ENCODE data around the gene FBXO41. TPM values are rescaled to one million over a fixed set of nuclear protein-coding genes. Genes with fewer than 3 reads are reported as not detected.

The FBXO41 gene
- total RNA-seq, 1 experiment from 2014 or later: 12.1 TPM

DNA sequence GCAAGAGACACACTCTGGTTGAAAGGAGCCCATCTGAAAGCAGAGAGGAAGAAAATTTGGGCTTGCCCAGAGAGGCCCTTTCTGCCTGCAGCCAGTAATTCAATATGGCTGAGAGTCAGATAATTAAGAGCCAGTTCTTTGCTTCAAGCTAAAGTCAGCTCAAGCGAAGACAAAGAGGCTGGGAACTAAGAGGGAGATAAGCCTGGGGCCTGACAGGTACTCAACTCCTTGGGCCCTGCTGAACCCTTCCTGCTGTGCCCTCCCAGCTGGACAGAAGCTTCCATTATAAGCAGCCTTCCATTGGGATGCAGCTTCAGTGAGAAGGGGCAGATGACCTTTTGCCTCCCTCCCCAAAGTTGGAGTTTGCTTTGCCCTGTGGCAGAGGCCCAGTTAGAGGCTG lies 12.0 kb downstream of the FBXO41 start:
- TF ChIP-seq, protein P1, sequence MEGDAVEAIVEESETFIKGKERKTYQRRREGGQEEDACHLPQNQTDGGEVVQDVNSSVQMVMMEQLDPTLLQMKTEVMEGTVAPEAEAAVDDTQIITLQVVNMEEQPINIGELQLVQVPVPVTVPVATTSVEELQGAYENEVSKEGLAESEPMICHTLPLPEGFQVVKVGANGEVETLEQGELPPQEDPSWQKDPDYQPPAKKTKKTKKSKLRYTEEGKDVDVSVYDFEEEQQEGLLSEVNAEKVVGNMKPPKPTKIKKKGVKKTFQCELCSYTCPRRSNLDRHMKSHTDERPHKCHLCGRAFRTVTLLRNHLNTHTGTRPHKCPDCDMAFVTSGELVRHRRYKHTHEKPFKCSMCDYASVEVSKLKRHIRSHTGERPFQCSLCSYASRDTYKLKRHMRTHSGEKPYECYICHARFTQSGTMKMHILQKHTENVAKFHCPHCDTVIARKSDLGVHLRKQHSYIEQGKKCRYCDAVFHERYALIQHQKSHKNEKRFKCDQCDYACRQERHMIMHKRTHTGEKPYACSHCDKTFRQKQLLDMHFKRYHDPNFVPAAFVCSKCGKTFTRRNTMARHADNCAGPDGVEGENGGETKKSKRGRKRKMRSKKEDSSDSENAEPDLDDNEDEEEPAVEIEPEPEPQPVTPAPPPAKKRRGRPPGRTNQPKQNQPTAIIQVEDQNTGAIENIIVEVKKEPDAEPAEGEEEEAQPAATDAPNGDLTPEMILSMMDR (IDR thresholded peaks at IDR 0.05; ENCODE audit: insufficient read depth in 1 of 2, low read depth in 1 of 2, low read length in 1 of 2, severe bottlenecking in 1 of 2, unreplicated experiment in 1 of 2): no peak
- no TSS peak for BruUV-seq (replicated peaks)
- Mint-ChIP-seq H3K9me3 (ENCODE audit: unreplicated experiment) (no peaks in the 10 kb centered on the region), H3K27me3 (ENCODE audit: insufficient read depth, unreplicated experiment) (no peaks in the 10 kb centered on the region), H3K4me1 (ENCODE audit: low read depth, unreplicated experiment) (peaks cover 14% of the 10 kb centered on the region), H3K4me3 (ENCODE audit: unreplicated experiment) (no peak overlapping the region), H3K36me3 (ENCODE audit: insufficient read depth, unreplicated experiment) (peaks cover 18% of the 10 kb centered on the region), H3K27ac (ENCODE audit: unreplicated experiment) (no peak overlapping the region)
- Histone ChIP-seq H3K36me3 (ENCODE audit: control insufficient read depth, insufficient read depth, low read length) (no peaks in the 10 kb centered on the region), H3K27me3 (replicated peaks; ENCODE audit: control insufficient read depth, insufficient read depth, low read length) (no peaks in the 10 kb centered on the region), H3K9me3 (no peaks in the 10 kb centered on the region), H3K4me3 (ENCODE audit: low read depth, low read length) (no peak overlapping the region), H3K4me1 (peaks cover 12% of the 10 kb centered on the region; the same call in 1 of the 2 replicates)
- no peak for DNase-seq
- intact Hi-C loops (cut with micrococcal nuclease; ENCODE audit: unreplicated experiment): no loop called here
- CTCF ChIA-PET: no interaction called here
- POLR2A ChIA-PET: no interaction called here

DNA sequence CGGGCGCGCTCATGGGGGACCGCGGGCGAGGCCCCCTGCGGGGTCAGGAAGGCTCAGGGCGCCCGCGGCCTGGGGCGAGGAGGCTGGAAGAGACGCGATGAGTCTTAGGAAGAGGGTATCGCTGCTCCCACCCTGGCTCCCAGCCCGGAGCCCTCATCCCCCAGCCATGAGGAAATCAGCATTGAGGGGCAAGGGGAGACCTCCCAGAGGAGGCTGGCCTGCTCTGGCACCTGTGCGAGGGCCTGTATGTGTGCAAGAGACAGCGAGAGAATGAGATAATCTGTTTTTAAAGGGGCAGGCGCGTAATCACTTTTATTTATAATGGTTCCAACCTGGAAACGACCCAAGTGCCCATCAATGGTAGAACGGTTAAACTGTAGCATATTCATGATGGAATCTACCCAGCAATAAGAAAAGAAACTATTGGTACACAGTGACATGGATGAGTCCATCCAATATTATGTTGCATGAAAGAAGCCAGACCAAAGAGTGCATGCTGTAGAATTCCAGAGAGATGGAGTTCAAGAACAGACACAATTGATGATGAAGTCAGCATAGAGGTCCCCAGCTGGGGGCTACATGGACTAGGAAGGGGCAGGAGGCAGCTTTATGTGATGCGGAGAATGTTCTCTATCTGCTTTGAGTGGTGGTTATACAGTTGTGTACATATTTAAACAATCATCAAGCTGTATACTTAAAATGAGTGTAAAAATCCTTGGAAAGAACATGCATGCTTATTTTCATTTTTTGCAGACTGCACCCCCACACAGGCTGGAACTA lies 14.4 kb downstream of the FBXO41 start:
- Mint-ChIP-seq H3K4me3 (ENCODE audit: unreplicated experiment) (peak overlapping the region; percentile 72), H3K27me3 (ENCODE audit: insufficient read depth, unreplicated experiment) (no peaks in the 10 kb centered on the region), H3K36me3 (ENCODE audit: insufficient read depth, unreplicated experiment) (peaks cover 18% of the 10 kb centered on the region), H3K27ac (ENCODE audit: unreplicated experiment) (no peak overlapping the region), H3K4me1 (ENCODE audit: low read depth, unreplicated experiment) (peaks cover 21% of the 10 kb centered on the region), H3K9me3 (ENCODE audit: unreplicated experiment) (no peaks in the 10 kb centered on the region)
- Histone ChIP-seq H3K36me3 (ENCODE audit: control insufficient read depth, insufficient read depth, low read length) (no peaks in the 10 kb centered on the region), H3K4me3 (ENCODE audit: low read depth, low read length) (peak overlapping the region; percentile 93), H3K4me1 (peaks cover 12% of the 10 kb centered on the region; the same call in 1 of the 2 replicates), H3K9me3 (no peaks in the 10 kb centered on the region), H3K27me3 (replicated peaks; ENCODE audit: control insufficient read depth, insufficient read depth, low read length) (no peaks in the 10 kb centered on the region)
- BruUV-seq (replicated peaks): TSS peak; percentile 55
- CTCF ChIA-PET: interaction anchor here (1.7 kb wide), 1 partner anchor 90 kb away, joined by 4 read pairs; no protein-coding TSS in a partner anchor
- DNase-seq: no peak
- POLR2A ChIA-PET: no interaction called here
- TF ChIP-seq, protein P1 (IDR thresholded peaks at IDR 0.05; ENCODE audit: insufficient read depth in 1 of 2, low read depth in 1 of 2, low read length in 1 of 2, severe bottlenecking in 1 of 2, unreplicated experiment in 1 of 2): no peak
- intact Hi-C loops (cut with micrococcal nuclease; ENCODE audit: unreplicated experiment): loop anchor here (1.0 to 5.0 kb wide), 3 partner anchors 14 to 383 kb away; partner anchors contain the start of genes FBXO41 and SPR

DNA sequence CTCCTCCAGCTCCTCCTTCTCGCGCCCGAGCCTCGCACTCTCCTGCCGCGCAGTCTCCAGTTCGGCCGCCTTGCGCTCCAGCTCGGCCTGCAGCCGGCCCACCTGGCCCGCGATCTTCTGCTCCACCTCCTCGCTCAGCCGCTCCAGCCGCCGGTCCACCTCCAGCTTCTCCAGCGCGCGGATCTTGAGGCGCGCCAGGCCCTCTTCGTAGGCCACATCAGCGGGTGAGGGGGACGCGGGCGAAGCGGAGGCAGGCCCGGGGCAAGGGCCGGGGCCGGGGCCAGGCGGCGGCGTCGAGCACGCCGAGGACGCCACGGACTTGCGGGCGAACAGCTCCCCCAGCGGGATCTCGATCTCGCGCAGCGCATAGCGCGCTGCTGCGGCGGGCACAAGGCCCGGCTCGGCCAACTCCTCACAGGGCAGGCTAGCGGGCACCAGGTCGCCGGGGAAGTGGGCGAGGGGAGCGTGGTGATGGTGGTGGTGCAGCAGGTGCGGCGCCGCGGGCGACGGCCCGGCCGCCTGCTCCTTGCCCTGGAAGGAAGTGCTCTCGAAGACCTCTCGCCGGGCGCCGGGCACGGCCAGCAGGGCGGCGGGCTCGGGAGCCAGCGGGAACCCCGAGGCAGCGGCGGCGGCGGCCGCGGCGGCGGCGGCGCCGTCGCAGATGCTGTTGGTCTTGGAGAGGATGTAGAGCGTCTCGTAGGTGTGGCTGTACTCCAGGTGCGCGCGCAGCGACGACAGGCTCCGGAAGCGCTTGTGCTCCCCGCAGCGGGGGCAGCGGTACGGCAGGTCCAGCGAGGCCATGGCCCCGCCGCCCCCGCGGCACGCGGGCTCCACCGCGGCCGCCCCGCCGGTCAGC lies 15.2 kb downstream of the FBXO41 start:
- peak overlapping the region; percentile 93 for H3K4me3 ChIP-seq (ENCODE audit: low read depth, low read length)
- CTCF ChIA-PET: interaction anchor here (0.6 to 1.7 kb wide), 15 partner anchors 9 to 210 kb away, joined by 3 to 16 read pairs (median 5); partner anchors contain the start of genes CCT7 and PRADC1
- peak; percentile 90 for DNase-seq
- H3K9me3 Mint-ChIP-seq (ENCODE audit: unreplicated experiment): no peaks in the 10 kb centered on the region
- peaks cover 18% of the 10 kb centered on the region for H3K36me3 Mint-ChIP-seq (ENCODE audit: insufficient read depth, unreplicated experiment)
- intact Hi-C loops (cut with micrococcal nuclease; ENCODE audit: unreplicated experiment): loop anchor here (1.0 to 5.0 kb wide), 3 partner anchors 15 to 382 kb away; partner anchors contain the start of genes FBXO41 and SPR
- POLR2A ChIA-PET: interaction anchor here (0.6 to 1.4 kb wide), 3 partner anchors 15 to 91 kb away, joined by 3 to 15 read pairs (median 3); partner anchors contain the start of genes CCT7, FBXO41 and PRADC1
- H3K4me3 Mint-ChIP-seq (ENCODE audit: unreplicated experiment): peak overlapping the region; percentile 72
- no peaks in the 10 kb centered on the region for H3K27me3 ChIP-seq (replicated peaks; ENCODE audit: control insufficient read depth, insufficient read depth, low read length)
- peaks cover 21% of the 10 kb centered on the region for H3K4me1 Mint-ChIP-seq (ENCODE audit: low read depth, unreplicated experiment)
- no peaks in the 10 kb centered on the region for H3K36me3 ChIP-seq (ENCODE audit: control insufficient read depth, insufficient read depth, low read length)
- no peaks in the 10 kb centered on the region for H3K27me3 Mint-ChIP-seq (ENCODE audit: insufficient read depth, unreplicated experiment)
- TF ChIP-seq, protein P1 (IDR thresholded peaks at IDR 0.05; ENCODE audit: insufficient read depth in 1 of 2, low read depth in 1 of 2, low read length in 1 of 2, severe bottlenecking in 1 of 2, unreplicated experiment in 1 of 2): peak; percentile 12 to 36
- no peaks in the 10 kb centered on the region for H3K9me3 ChIP-seq
- H3K4me1 ChIP-seq: peaks cover 12% of the 10 kb centered on the region; the same call in 1 of the 2 replicates
- peak overlapping the region; percentile 14 for H3K27ac Mint-ChIP-seq (ENCODE audit: unreplicated experiment)
- no TSS peak for BruUV-seq (replicated peaks)
